Endodermal cell (in vitro differentiated cells): ENCODE data around the gene BUB3. TPM values are rescaled to one million over a fixed set of nuclear protein-coding genes. Genes with fewer than 3 reads are reported as not detected.

Experiments
- DNase-seq: peaks from one replicate; pipeline ENCODE4 v3.0.0-alpha.2; 2017
- H3K27ac ChIP-seq: 2 replicates; pipeline ENCODE4 v1.5.1; 2013; ENCODE audit warnings: mild to moderate bottlenecking, low read depth, low read length, moderate library complexity
- H3K27me3 ChIP-seq: 2 replicates; pipeline ENCODE4 v1.6.1; 2013; ENCODE audit warnings: mild to moderate bottlenecking, low read length, moderate library complexity; ENCODE audit not compliant: insufficient read depth, control insufficient read depth, poor library complexity, severe bottlenecking
- H3K36me3 ChIP-seq: 2 replicates; pipeline ENCODE4 v1.7.0; 2013; ENCODE audit warnings: mild to moderate bottlenecking, low read length, moderate library complexity; ENCODE audit not compliant: control insufficient read depth, insufficient read depth
- H3K4me1 ChIP-seq: one replicate; pipeline ENCODE4 v1.7.0; 2013; ENCODE audit warnings: low read length; ENCODE audit not compliant: control insufficient read depth, insufficient read depth
- H3K4me3 ChIP-seq: 2 replicates; pipeline ENCODE4 v1.5.1; 2013; ENCODE audit warnings: mild to moderate bottlenecking, low read length, moderate library complexity
- H3K9ac ChIP-seq: 2 replicates; pipeline ENCODE4 v1.6.1; 2013; ENCODE audit warnings: mild to moderate bottlenecking, low read length, moderate library complexity; ENCODE audit not compliant: poor library complexity, severe bottlenecking; ENCODE audit errors: extremely low read depth
- H3K9me3 ChIP-seq: 2 replicates; pipeline ENCODE4 v1.6.1; 2013; ENCODE audit warnings: mild to moderate bottlenecking, low read length, moderate library complexity; ENCODE audit not compliant: control insufficient read depth
- H3K27ac Mint-ChIP-seq: 2 replicates; pipeline ENCODE4 v1.8.0; 2020; ENCODE audit warnings: mixed read lengths
- H3K27me3 Mint-ChIP-seq: 2 replicates; pipeline ENCODE4 v1.8.0; 2021; ENCODE audit warnings: mild to moderate bottlenecking, mixed read lengths; ENCODE audit not compliant: insufficient read depth
- H3K36me3 Mint-ChIP-seq: 2 replicates; pipeline ENCODE4 v1.8.0; 2020; ENCODE audit warnings: low read depth, mixed read lengths
- H3K4me1 Mint-ChIP-seq: 2 replicates; pipeline ENCODE4 v1.8.0; 2020; ENCODE audit warnings: mixed read lengths
- H3K4me3 Mint-ChIP-seq: 2 replicates; pipeline ENCODE4 v1.8.0; 2020; ENCODE audit warnings: mild to moderate bottlenecking, moderate library complexity, mixed read lengths
- H3K9me3 Mint-ChIP-seq: 2 replicates; pipeline ENCODE4 v1.8.0; 2020; ENCODE audit warnings: mild to moderate bottlenecking, mixed read lengths
- WGBS, 2 experiments: methylation state at CpG; one replicate each; pipeline versions ENCODE4 v1.1.5 to v1.1.7; 2013; ENCODE audit warnings: missing lambda C conversion rate in 2 of 2, mixed read lengths in 1 of 2; ENCODE audit not compliant: insufficient coverage in 1 of 2, insufficient read length in 1 of 2; 5-methylcytosine and 5-hydroxymethylcytosine counted together
- total RNA-seq, 2 donors: library from RNA; stranded (reverse); fragmentation: NEBNext Ultra II Directional in 1 of 2; extraction: Animal tissue kit (Norgen Biotek cat#: 25700) in 1 of 2; gene quantifications; 2 replicates in 1 of 2; 3 replicates in 1 of 2; pipeline ENCODE4 v1.2.1, GENCODE V29; 2021
- TF ChIP-seq, protein P1 (sequence below): fragments of 200-600 bp; sonication (generic); conservative IDR thresholded peaks from 2 replicates; pipeline ENCODE4 v1.5.0; 2021; ENCODE audit warnings: antibody characterized with exemption, mild to moderate bottlenecking

The BUB3 gene
- total RNA-seq, 2 donors from 2014 or later, result 113 to 130 TPM

DNA sequence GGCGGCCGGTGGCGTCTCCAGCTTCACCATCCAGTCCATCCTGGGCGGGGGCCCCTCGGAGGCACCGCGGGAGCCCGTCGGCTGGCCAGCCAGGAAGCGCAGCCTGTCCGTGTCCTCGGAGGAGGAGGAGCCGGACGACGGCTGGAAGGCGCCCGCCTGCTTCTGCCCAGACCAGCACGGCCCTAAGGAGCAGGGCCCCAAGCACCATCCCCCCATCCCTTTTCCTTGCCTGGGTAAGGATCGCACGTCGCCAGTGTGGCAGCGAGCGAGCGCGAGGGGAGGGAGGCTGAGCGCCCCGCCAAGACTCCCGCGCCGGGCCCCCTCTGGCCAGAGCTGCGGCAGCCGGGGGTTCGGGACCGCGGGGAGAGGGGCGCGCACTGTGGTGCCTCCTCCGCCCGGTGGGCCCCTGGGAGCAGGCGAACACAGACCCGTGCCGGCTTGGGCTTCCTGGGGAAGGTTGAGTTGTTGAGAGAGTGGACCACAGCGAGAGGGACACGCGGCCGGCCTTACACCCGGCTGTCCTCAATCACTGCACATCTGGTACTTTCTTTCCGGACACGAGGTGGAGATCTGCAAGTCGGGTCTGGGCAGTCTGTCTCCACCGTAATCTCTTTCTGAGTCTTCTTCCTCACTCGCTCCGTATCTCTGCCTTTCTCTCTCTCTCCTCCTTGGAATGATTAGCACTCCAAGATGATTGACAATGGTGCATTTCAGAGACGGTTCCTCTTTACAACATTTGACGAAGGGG lies 5.6 kb upstream of the BUB3 start:
- H3K4me3 ChIP-seq, result no peak overlapping the region
- H3K9me3 ChIP-seq, result no peaks in the 10 kb centered on the region
- 1% methylated on average over 28 to 55 of the region's 55 CpGs for WGBS, 2 experiments
- H3K27ac Mint-ChIP-seq, result no peak overlapping the region
- peaks cover 97% of the 10 kb centered on the region for H3K27me3 Mint-ChIP-seq
- no peaks in the 10 kb centered on the region for H3K36me3 ChIP-seq
- H3K9ac ChIP-seq, result no peak overlapping the region
- H3K4me1 ChIP-seq, result peaks cover 3% of the 10 kb centered on the region
- H3K4me1 Mint-ChIP-seq, result peaks cover 24% of the 10 kb centered on the region
- H3K4me3 Mint-ChIP-seq, result peak overlapping the region; percentile 59
- peaks cover 100% of the 10 kb centered on the region for H3K27me3 ChIP-seq
- TF ChIP-seq, protein P1, sequence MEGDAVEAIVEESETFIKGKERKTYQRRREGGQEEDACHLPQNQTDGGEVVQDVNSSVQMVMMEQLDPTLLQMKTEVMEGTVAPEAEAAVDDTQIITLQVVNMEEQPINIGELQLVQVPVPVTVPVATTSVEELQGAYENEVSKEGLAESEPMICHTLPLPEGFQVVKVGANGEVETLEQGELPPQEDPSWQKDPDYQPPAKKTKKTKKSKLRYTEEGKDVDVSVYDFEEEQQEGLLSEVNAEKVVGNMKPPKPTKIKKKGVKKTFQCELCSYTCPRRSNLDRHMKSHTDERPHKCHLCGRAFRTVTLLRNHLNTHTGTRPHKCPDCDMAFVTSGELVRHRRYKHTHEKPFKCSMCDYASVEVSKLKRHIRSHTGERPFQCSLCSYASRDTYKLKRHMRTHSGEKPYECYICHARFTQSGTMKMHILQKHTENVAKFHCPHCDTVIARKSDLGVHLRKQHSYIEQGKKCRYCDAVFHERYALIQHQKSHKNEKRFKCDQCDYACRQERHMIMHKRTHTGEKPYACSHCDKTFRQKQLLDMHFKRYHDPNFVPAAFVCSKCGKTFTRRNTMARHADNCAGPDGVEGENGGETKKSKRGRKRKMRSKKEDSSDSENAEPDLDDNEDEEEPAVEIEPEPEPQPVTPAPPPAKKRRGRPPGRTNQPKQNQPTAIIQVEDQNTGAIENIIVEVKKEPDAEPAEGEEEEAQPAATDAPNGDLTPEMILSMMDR, result no peak
- no peaks in the 10 kb centered on the region for H3K36me3 Mint-ChIP-seq
- H3K9me3 Mint-ChIP-seq, result no peaks in the 10 kb centered on the region
- DNase-seq, result peak; percentile 85
- H3K27ac ChIP-seq, result no peak overlapping the region

DNA sequence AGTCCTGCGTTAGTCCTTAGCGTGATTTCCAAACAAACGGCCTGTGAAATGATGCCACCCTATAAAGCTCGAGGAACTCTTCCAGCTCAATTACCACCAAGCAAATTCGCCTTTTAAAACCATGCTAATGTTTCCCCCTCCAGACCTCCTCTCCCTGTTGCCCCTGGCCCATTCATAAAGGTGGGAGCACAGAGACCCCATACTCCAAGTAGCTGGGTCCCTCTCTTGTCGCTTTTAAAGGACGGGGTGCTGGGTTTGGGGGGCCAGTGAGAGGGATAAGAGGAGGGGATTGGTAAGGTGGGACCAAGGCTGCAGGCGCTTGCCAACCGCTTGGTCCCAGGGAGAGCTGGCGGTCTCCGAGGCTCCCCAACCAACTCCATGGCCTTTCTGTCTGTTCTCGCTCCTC lies 5.0 kb upstream of the BUB3 start:
- 0 to 8% methylated on average over 5 to 12 of the region's 12 CpGs for WGBS, 2 experiments
- H3K4me1 ChIP-seq, result peaks cover 3% of the 10 kb centered on the region
- no peak overlapping the region for H3K27ac Mint-ChIP-seq
- H3K27me3 ChIP-seq, result peaks cover 95% of the 10 kb centered on the region
- H3K9me3 ChIP-seq, result no peaks in the 10 kb centered on the region
- H3K4me3 Mint-ChIP-seq, result peak overlapping the region; percentile 59
- TF ChIP-seq, protein P1, result no peak
- H3K4me1 Mint-ChIP-seq, result peaks cover 24% of the 10 kb centered on the region
- peaks cover 94% of the 10 kb centered on the region for H3K27me3 Mint-ChIP-seq
- no peak overlapping the region for H3K9ac ChIP-seq
- H3K4me3 ChIP-seq, result peak overlapping the region; percentile 73
- no peak overlapping the region for H3K27ac ChIP-seq
- H3K36me3 ChIP-seq, result no peaks in the 10 kb centered on the region
- peak; percentile 51 for DNase-seq
- H3K9me3 Mint-ChIP-seq, result no peaks in the 10 kb centered on the region
- H3K36me3 Mint-ChIP-seq, result no peaks in the 10 kb centered on the region

DNA sequence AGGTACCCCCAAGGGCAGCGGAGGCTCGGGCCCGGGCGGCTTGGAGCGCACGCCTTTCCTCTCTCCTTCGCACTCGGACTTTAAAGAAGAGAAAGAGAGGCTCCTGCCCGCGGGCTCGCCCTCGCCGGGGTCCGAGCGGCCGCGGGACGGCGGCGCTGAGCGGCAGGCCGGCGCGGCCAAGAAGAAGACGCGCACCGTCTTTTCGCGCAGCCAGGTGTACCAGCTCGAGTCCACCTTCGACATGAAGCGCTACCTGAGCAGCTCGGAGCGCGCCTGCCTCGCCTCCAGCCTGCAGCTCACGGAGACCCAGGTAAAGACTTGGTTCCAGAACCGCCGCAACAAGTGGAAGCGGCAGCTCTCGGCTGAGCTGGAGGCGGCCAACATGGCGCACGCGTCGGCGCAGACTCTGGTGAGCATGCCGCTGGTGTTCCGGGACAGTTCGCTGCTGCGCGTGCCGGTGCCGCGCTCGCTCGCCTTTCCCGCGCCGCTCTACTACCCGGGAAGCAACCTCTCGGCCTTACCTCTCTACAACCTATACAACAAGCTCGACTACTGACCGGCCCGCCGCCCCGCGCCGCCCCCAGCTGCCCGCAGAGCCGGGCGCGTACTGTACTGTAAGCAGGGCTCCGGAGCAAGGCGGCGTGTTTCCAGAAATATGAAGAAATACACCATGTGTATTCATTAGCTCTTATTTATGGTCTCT lies 4.5 kb upstream of the BUB3 start:
- peaks cover 90% of the 10 kb centered on the region for H3K27me3 ChIP-seq
- H3K27ac Mint-ChIP-seq, result no peak overlapping the region

More for the DNA sequence above, 4.5 kb upstream of the BUB3 start:
- Histone ChIP-seq H3K9ac (no peak overlapping the region), H3K9me3 (no peaks in the 10 kb centered on the region), H3K36me3 (no peaks in the 10 kb centered on the region), H3K4me1 (peaks cover 3% of the 10 kb centered on the region), H3K4me3 (peak overlapping the region; percentile 73), H3K27ac (no peak overlapping the region)
- peak; percentile 81 for DNase-seq
- Mint-ChIP-seq H3K4me3 (peak overlapping the region; percentile 59), H3K4me1 (peaks cover 24% of the 10 kb centered on the region), H3K9me3 (no peaks in the 10 kb centered on the region), H3K27me3 (peaks cover 89% of the 10 kb centered on the region), H3K36me3 (no peaks in the 10 kb centered on the region)
- 1% methylated on average over 43 to 76 of the region's 76 CpGs for WGBS, 2 experiments
- TF ChIP-seq, protein P1, result peak; percentile 14
